Stimulated activated naive B cell treated with anti-CD40 and anti-IgM and Interleukin-4, amounts not matched to agents 10 μg/mL and 1 μg/mL and 100 μg/mL, for 72 hours (primary cell): ENCODE measurements around the gene RSPH4A.

Source experiments
- ATAC-seq, 2 donors: fragments of 150-1000 bp; cut with Tn5 transposase; replicated peaks; 2 replicates each; pipeline ENCODE4 v1.10.0; 2021; ENCODE audit warnings: moderate library complexity in 1 of 2
- DNase-seq: peaks from one replicate; pipeline ENCODE4 v3.0.0; 2021
- H3K27ac Mint-ChIP-seq: one replicate; pipeline ENCODE4 v1.8.0; 2022; ENCODE audit warnings: mild to moderate bottlenecking, mixed read lengths
- H3K27me3 Mint-ChIP-seq, 2 donors: one replicate each; pipeline ENCODE4 v1.8.0; 2022; ENCODE audit warnings: mixed read lengths in 2 of 2
- H3K36me3 Mint-ChIP-seq, 2 donors: one replicate each; pipeline ENCODE4 v1.8.0; 2022; ENCODE audit warnings: mixed read lengths in 2 of 2, mild to moderate bottlenecking in 1 of 2
- H3K4me1 Mint-ChIP-seq, 2 donors: one replicate each; pipeline ENCODE4 v1.8.0; 2022; ENCODE audit warnings: mixed read lengths in 2 of 2, mild to moderate bottlenecking in 1 of 2
- H3K4me3 Mint-ChIP-seq, 2 donors: one replicate each; pipeline ENCODE4 v1.8.0; 2022; ENCODE audit warnings: mild to moderate bottlenecking in 2 of 2, mixed read lengths in 2 of 2, moderate library complexity in 1 of 2
- H3K9me3 Mint-ChIP-seq, 2 donors: one replicate each; pipeline ENCODE4 v1.8.0; 2022; ENCODE audit warnings: mixed read lengths in 2 of 2, mild to moderate bottlenecking in 1 of 2

Gene RSPH4A

DNA sequence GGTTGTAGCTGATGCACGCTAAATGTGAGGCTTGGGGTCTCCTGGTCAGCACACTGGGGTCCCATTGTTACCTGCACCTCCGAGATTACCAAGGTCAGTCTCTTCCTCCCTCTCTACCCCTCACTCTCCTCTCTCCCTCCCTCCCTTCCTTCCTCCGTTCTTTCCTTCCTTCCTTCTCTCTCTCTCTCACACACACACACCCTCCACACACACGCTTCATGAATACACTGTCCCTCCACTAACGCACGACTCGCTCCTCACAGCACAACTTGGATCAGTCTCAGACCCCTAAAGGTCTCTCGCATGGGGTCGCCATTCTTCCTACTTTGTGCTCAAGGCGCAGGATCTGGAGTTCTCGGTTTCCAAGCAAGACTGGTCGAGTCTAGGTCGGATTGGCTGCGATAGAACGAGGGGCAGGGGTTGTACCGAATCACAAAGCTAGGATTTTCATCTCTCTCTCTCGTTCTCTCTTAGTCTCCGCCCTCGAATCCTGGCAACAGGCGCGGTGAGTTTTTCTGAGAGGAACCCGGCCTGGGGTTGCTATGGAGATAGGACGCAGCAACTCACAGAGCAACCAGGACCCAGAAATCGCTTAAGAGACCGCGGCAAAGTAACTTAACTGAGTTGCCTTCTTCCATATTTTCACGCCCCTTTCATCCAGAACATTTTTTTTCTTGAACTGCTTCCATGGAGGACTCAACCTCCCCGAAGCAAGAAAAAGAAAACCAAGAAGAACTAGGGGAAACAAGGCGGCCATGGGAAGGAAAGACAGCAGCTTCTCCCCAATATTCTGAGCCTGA, at the start of gene RSPH4A:
RSPH4A (plus strand) TSS at position 543 of the 800 bp plus-strand sequence; CDS start at position 688, 145 bp downstream.
- peak within 1 kb of the TSS; percentile 88 to 99 for H3K4me3 Mint-ChIP-seq
- H3K27ac Mint-ChIP-seq, result peak within 1 kb of the TSS; percentile 22

DNA sequence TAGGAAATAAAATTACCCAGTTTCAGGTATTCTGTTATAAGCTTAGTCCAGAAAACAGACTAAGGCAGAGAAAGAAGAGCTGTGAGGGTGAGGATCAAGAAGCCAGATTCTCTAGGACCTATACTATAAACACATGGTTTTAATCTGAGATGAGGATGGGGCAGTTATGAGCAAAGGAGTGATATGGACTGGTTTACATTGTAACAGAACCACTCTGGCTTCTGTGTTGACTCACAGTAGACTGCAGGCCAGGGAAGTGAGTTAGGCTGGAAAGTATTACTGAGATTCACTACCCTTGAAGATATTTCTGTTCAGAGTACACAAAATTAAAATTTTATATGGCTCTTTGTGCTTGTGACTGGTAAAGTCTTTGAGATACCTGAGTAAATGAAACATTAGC, 48.2 kb upstream of the RSPH4A start:
- Mint-ChIP-seq H3K27ac (no peak overlapping the region), H3K4me1 (peaks cover 13 to 47% of the 10 kb centered on the region in 2 donors), H3K27me3 (peaks cover 9 to 21% of the 10 kb centered on the region in 2 donors), H3K9me3 (no peaks in the 10 kb centered on the region), H3K36me3 (peaks cover 3% of the 10 kb centered on the region in 2 donors), H3K4me3 (no peak overlapping the region)
- DNase-seq (no peak), ATAC-seq (no peak)

More for the DNA sequence above, at the start of gene RSPH4A:
- peaks cover 8 to 15% of the 10 kb centered on the region in 2 donors for H3K4me1 Mint-ChIP-seq
- ATAC-seq (peak; percentile 99), DNase-seq (peak; percentile 76)
- peaks cover 7 to 18% of the 10 kb centered on the region in 2 donors for H3K27me3 Mint-ChIP-seq
- H3K9me3 Mint-ChIP-seq, result peaks cover 0 to 2% of the 10 kb centered on the region in 2 donors
- H3K36me3 Mint-ChIP-seq, result peaks cover 0 to 2% of the 10 kb centered on the region in 2 donors

DNA sequence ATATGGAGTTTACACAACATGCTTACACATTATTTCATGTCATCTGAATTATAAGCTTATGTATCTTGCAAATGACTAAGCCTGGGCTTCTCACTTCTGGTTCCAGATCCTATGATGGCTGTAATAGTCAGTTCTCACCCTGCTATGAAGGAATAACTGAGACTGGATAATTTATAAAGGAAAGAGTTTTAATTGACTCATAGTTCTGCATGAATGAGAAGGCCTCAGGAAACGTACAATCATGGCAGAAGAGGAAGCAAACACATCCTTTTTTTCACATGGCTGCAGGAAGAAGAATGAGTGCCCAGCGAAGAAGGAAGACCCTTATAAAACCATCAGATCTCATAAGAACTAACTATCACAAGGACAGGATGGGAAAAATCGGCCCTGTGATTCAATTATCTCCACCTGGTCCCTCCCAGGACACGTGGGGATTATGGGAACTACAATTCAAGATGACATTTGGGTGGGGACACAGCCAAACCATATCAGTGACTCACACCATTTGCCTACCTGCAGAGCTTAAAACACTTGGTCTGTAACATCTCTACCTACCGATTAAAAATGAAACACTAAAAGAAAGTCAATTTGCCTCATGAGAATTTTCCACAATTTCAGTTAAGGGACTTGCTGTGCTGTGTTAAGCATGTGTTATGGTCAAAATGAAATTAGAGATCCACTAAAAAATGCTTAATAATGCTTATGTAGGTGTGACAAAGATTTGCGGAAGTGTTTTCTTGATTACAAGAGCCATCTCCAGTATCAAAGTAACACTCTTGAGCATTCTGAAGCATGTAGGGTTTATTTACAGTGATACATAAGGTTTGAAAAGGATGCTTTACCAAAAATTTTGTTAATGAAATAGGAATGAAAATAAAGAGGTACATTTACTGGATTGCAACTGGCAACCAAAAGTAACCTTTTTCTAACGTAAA, 47.2 kb upstream of the RSPH4A start:
- H3K27me3 Mint-ChIP-seq, result peaks cover 1 to 15% of the 10 kb centered on the region in 2 donors
- no peak overlapping the region for H3K27ac Mint-ChIP-seq
- peak overlapping the region in 1 of 2 donors; percentile 11 for H3K4me3 Mint-ChIP-seq
- DNase-seq, result no peak
- H3K4me1 Mint-ChIP-seq, result peaks cover 16 to 49% of the 10 kb centered on the region in 2 donors
- H3K9me3 Mint-ChIP-seq, result no peaks in the 10 kb centered on the region
- ATAC-seq, result no peak
- H3K36me3 Mint-ChIP-seq, result peaks cover 5 to 6% of the 10 kb centered on the region in 2 donors

DNA sequence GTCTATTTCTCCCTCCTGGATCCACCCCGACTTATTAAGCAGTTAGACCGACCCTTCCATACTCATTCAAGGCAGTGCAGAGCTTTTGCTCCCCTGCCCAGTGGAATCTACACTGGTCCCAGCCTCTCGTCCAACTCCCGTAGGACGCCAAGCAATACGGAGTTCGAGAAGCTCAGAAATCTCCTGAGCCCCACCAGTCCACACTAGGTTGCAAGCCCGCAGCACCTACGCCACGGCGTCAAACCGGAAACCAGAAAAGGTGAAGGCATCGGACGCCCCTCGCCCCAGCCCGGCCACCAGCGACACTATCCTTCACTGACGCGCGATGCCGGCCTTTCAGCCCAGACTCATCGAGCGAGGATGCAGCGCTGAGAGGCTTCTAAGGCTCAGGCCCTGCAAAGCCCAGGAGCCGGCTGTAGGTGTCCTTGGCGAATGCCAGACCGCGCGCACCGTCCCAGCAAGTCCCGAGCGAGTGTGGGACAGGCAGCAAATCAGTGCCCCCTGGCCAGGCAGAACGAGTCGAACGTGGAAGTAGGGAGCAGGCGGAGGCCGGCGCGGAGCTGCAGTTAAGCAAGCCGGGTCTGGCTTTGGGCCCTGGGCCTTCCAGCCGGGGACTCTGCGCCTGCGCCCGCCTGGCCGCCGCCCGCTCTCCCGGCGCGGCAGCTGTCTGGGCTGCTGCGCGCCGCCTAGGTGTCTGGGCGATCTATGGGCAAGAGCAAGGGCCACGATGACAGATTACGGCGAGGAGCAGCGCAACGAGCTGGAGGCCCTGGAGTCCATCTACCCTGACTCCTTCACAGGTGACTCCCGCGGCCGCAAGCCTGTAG, 45.2 kb upstream of the RSPH4A start, which contains the start of gene RWDD1:
RWDD1 (plus strand) TSS at position 649 of the 827 bp plus-strand sequence; CDS start at position 728, 79 bp downstream.
- ATAC-seq (peak; percentile 91 to 97), DNase-seq (peak; percentile 99)
- Mint-ChIP-seq H3K27me3 (no peaks in the 10 kb centered on the region), H3K27ac (peak within 1 kb of the TSS; percentile 99), H3K4me3 (peak within 1 kb of the TSS; percentile 98 to 100), H3K36me3 (peaks cover 14 to 21% of the 10 kb centered on the region in 2 donors), H3K4me1 (peaks cover 17 to 48% of the 10 kb centered on the region in 2 donors), H3K9me3 (no peaks in the 10 kb centered on the region)

DNA sequence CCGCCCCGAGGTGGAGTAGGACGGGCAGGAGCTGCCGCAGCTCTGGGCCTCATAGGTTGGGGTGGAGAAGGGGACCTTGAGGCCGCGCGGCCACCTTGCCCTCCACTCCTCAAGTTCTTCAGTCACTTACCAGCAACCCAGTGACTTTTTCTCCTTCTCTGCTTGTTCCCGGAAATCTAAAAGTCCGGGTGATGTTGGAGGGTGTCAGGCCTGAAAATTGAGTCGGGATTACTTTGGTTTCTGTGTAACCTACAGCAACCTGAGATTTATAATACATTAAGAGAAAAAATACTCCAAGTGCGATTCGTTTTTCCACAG, 44.6 kb upstream of the RSPH4A start:
- DNase-seq (no peak), ATAC-seq (no peak)
- Mint-ChIP-seq H3K4me3 (peak overlapping the region; percentile 98 to 100), H3K4me1 (peaks cover 21 to 54% of the 10 kb centered on the region in 2 donors), H3K27me3 (no peaks in the 10 kb centered on the region), H3K27ac (peak overlapping the region; percentile 99), H3K36me3 (peaks cover 19 to 26% of the 10 kb centered on the region in 2 donors), H3K9me3 (no peaks in the 10 kb centered on the region)

DNA sequence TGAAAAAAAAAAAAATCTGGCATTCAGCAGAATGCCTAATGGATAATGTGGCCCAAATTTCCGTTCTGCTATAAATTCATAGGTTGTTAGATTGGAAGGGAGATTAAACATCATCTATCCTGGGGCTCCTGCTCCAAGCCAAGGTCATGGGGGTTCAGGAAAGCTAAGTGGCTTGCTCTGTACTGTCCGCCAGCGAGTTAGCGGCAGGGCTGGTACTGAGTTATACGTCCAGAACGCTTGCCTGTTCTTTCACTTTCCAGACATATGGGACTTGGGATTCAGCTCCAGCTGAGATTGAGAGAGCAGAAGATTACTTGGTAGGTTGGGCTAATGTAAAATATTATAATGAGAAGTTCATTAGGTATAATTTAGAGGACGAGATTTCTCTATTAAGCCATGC, 44.1 kb upstream of the RSPH4A start:
- Mint-ChIP-seq H3K27me3 (no peaks in the 10 kb centered on the region), H3K9me3 (no peaks in the 10 kb centered on the region), H3K36me3 (peaks cover 19 to 28% of the 10 kb centered on the region in 2 donors), H3K4me3 (peak overlapping the region; percentile 98 to 100), H3K4me1 (peaks cover 22 to 58% of the 10 kb centered on the region in 2 donors), H3K27ac (peak overlapping the region; percentile 99)
- ATAC-seq, result no peak
- DNase-seq, result no peak

DNA sequence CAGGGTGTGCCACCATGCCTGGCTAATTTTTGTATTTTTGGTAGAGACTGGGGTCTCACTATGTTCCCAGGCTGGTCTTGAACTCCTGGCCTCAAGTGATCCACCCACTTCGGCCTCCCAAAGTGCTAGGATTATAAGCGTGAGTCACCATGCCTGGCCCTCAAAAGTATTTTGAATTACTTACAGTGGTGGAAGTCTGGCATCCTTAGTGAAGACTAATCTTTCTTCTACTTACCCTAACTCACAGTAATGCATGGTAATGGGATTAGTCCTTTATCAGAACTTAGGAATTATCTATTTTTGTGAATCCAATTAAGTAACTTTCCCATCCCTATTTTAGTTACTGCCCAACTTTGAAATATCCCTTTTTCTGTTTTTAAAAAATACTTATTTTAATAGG, 41.1 kb upstream of the RSPH4A start:
- Mint-ChIP-seq H3K4me1 (peaks cover 22 to 42% of the 10 kb centered on the region in 2 donors), H3K9me3 (no peaks in the 10 kb centered on the region), H3K4me3 (no peak overlapping the region), H3K27me3 (no peaks in the 10 kb centered on the region), H3K36me3 (peaks cover 26 to 43% of the 10 kb centered on the region in 2 donors), H3K27ac (no peak overlapping the region)
- DNase-seq (no peak), ATAC-seq (no peak)

DNA sequence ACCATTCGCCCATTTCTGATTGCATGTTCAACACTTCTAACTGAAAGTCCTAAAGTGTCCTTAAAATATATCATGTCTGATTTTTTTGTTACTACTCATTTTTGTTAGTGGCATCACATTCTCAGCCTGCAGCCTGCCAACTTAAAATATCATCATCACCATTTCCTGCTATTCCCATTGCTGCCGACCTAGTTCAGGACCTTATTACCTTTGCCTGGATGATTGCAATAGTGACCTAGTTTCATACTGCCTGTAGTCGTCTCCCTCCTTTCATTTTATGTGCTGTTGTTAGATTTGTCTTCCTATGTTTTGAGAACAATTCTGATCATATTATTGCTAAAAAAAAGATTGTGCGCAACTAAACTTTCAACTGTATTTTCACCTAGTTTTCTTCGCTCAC, 38.8 kb upstream of the RSPH4A start:
- Mint-ChIP-seq H3K36me3 (peaks cover 28 to 48% of the 10 kb centered on the region in 2 donors), H3K27ac (no peak overlapping the region), H3K27me3 (no peaks in the 10 kb centered on the region), H3K4me3 (no peak overlapping the region), H3K4me1 (peaks cover 19 to 26% of the 10 kb centered on the region in 2 donors), H3K9me3 (no peaks in the 10 kb centered on the region)
- ATAC-seq, result no peak
- no peak for DNase-seq

DNA sequence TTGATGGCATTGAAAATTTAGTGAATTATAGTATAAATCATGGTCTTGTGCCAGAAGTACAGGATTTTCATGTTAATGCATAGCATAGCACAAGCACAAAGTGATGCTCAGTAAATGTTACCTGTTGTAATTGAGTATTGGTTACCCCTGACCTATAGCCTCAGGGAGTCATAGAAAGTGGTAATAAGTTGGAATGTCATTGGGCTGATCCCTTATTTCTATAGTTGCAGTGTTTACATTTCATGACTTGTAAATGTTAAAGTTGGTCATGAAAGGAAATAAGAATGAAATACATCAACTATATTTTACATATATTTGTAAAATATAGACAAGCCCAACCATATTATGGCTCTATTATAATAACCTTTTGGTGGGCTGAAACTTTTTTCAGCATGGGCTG, 37.9 kb upstream of the RSPH4A start:
- H3K27me3 Mint-ChIP-seq, result no peaks in the 10 kb centered on the region
- peaks cover 30 to 51% of the 10 kb centered on the region in 2 donors for H3K36me3 Mint-ChIP-seq
- peaks cover 16 to 20% of the 10 kb centered on the region in 2 donors for H3K4me1 Mint-ChIP-seq
- no peaks in the 10 kb centered on the region for H3K9me3 Mint-ChIP-seq
- no peak overlapping the region for H3K27ac Mint-ChIP-seq
- H3K4me3 Mint-ChIP-seq, result no peak overlapping the region
- ATAC-seq, result no peak
- no peak for DNase-seq

DNA sequence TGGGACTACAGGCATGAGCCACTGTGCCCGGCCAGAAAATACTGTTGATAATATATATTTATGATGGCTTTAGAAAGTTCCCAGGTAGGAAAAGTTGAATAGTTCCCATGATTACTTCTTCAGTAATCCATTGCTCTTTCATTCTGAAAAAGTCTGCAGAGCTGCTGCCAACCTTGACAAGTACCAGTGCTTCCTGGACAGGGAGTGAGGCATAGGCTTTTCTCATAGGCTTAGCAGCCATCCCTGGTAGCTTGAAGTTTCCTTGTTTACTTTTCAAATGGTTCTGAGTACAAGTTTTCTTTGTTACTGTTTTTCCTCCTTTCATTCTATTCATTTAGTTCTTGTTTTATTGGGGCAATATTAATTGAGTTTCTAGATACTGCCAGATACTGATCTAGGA, 37.1 kb upstream of the RSPH4A start:
- Mint-ChIP-seq H3K27me3 (no peaks in the 10 kb centered on the region), H3K36me3 (peaks cover 27 to 48% of the 10 kb centered on the region in 2 donors), H3K4me3 (no peak overlapping the region), H3K4me1 (peaks cover 13 to 17% of the 10 kb centered on the region in 2 donors), H3K9me3 (no peaks in the 10 kb centered on the region), H3K27ac (no peak overlapping the region)
- DNase-seq, result no peak
- no peak for ATAC-seq

DNA sequence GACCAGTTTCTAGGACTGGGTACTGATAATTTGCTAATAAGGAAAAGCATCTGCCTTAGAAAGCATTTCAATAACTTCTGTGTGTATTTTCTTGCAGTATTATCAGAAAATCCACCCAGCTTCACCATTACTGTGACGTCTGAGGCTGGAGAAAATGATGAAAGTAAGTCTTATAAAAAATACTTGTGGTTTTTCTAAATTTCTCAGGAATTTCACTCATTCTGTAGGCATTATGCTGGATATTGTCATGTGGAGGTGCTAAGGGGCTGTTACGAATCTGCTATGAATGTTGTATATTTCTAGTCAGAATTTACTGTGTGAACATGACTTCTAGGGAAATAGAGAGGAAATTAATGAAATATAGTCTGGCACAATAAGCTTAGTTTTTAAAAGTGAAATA, 36.1 kb upstream of the RSPH4A start:
- DNase-seq (no peak), ATAC-seq (no peak)
- Mint-ChIP-seq H3K9me3 (no peaks in the 10 kb centered on the region), H3K27ac (no peak overlapping the region), H3K36me3 (peaks cover 22 to 47% of the 10 kb centered on the region in 2 donors), H3K27me3 (no peaks in the 10 kb centered on the region), H3K4me1 (peaks cover 10 to 14% of the 10 kb centered on the region in 2 donors), H3K4me3 (no peak overlapping the region)

DNA sequence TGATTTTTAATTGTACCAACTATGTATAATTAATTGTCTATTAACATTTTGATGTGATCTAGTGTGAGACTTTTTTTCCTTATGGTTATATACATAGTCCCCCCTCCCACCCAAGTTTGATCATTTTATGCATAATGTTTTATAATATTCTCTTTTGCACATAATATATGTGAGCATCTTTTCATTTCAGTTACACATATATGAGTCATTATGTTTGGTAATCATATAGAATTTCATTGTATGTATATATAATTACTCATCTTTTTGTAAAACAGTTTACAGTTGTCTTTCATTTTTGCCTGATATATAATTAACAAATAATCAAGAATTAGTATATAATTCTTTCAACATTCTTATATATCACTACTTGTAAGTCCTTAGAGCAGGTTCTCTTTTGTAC, 30.0 kb upstream of the RSPH4A start:
- Mint-ChIP-seq H3K4me1 (no peaks in the 10 kb centered on the region), H3K9me3 (no peaks in the 10 kb centered on the region), H3K4me3 (no peak overlapping the region), H3K36me3 (peaks cover 21 to 49% of the 10 kb centered on the region in 2 donors), H3K27me3 (no peaks in the 10 kb centered on the region), H3K27ac (no peak overlapping the region)
- ATAC-seq (no peak), DNase-seq (no peak)

DNA sequence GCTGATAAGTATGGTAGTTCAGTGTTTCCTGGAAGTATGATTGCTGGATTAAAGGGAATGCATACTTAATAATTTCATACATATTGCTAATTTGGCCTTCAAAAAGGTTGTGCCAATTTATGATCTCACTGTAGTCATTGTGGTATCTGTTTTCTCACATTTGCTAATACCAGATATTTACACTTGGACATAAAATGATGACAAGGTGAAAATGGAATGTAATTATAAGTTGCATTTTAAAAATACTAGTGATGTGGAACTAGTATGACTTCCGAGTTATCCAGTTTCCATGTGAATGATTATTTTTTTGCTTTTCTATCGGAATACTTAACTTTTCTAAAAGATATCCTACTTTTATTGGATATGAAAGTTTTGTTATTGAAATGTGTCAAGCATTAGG, 29.5 kb upstream of the RSPH4A start:
- H3K4me3 Mint-ChIP-seq, result no peak overlapping the region
- H3K4me1 Mint-ChIP-seq, result no peaks in the 10 kb centered on the region
- no peak overlapping the region for H3K27ac Mint-ChIP-seq
- no peaks in the 10 kb centered on the region for H3K27me3 Mint-ChIP-seq
- no peaks in the 10 kb centered on the region for H3K9me3 Mint-ChIP-seq
- ATAC-seq (no peak), DNase-seq (no peak)
- peaks cover 19 to 49% of the 10 kb centered on the region in 2 donors for H3K36me3 Mint-ChIP-seq

DNA sequence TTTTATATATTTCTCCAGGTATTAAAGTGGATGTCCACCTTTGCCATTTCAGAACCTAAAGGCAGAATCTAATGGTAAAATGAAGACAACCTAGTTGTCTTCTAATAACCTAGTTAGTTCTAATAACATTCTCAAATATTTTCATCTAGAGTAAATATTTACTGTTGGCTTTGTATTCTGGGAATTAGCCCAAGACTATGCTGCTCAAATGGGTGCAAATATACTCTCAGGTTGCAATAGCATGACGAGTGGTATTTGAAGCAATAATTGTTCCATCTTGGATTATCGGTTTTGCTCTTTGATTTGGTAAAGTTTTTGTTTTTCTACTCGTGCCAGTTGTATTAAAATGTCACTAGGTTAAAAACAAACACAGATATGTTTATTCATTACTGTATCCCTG, 21.0 kb upstream of the RSPH4A start:
- Mint-ChIP-seq H3K36me3 (peaks cover 29 to 57% of the 10 kb centered on the region in 2 donors), H3K4me1 (no peaks in the 10 kb centered on the region), H3K9me3 (no peaks in the 10 kb centered on the region), H3K27me3 (no peaks in the 10 kb centered on the region), H3K4me3 (no peak overlapping the region), H3K27ac (no peak overlapping the region)
- DNase-seq, result no peak
- no peak for ATAC-seq
